HG02943 (cell line): ENCODE results near the gene AHRR.
"Not testable (repeated sequence)": the region's sequence is repeated elsewhere in the genome, so short reads cannot be mapped to it uniquely, and the experiment has no call there.

Experiments
- ATAC-seq: cut with Tn5 transposase; IDR thresholded peaks from one replicate; pipeline ENCODE4 v1.9.1; 2021; ENCODE audit warnings: mild to moderate bottlenecking, low read depth, moderate library complexity; ENCODE audit not compliant: unreplicated experiment

Gene AHRR

DNA sequence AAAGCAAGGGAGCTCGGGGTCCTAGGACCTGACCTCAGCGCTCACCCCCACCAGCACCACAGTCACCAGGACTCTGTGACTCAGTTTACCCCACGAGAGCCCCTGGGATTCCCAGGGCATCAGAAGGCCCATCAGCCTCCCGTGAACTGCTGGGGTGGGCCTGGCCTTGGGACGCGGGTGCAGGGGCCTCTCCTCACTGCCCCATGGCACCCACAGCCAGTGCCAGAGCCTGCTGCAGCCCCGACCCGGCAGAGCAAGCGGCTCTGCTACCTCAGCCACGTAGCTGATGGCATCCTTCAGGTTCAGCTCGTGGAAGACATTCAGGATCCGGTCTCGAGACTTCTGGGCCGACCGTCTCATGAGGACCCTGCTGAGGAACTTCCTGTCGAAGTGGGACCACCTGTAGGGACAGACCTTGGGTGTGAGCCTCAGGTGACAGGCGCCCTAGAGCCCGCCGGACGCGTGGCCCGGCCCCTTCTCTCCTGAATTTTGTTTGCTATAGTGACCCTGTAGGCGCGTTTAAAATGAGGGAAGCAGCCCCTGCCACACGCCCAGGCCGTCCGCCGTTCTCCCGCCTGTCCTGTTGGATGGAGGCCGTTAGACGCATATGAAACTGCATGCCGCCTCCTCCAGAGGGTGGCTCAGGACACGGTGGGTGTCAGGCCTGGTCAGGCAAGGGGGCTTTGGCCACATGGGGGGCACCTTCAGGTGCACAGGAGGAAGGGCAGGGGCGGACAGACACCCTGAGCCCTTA, 158.2 kb downstream of the AHRR start:
- ATAC-seq, result no peak

DNA sequence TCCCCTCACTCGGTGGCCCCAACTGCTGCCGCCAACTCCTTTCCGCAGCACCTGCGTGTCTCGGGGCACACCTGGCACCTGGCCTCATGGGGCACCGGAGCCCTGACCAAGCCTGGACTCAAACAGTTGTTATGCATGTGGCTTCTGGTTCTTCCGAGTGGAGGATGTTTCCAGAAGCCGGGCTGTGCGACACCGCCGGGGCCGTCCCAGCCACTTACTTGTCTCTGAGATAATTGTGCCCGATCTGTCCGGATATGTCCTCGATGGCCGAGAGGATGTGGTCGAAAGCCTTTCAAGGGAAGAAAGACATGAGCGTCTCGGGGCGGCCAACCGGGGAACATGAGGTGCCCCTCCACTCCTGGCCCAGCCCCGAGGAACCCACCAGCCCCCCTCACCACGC, 159.8 kb downstream of the AHRR start:
- no peak for ATAC-seq

DNA sequence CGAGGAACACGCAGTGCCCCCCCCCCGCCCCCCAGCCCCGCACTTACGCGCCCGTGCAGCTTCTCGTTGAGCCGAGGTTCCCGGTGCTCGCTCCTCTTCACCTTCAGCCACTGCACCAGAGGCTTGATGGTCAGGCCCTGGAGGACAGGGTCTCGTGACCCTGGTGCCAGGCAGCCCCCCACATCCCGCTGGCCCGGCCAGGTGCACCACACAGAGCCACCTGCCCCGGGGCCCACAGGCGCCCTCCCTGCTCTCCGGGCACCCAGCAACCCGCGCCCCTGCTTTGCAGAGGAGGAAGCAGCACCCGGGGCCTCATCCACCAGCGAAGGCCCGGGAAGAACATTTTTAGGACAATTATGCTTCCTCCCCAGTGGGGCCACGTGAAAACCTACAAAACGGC, 160.5 kb downstream of the AHRR start:
- ATAC-seq, result no peak

DNA sequence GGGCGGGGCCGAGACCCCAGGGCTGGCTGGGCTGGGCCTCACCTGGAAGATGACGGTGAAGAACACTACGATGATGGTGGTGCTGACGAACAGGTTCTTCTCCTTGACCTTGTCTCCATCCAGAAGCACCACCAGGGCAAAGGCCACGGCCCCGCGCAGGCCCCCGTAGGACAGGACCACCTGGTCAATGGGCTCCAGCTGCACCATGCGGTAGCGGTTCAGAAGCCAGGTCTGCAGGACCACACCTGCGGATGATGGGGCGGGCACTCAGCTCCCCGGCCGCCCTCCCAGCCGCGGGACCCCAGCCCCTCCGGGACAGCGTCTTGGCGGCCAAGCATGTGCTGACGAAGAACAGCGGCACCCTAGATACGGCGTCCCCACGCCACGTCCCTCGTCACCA, 161.0 kb downstream of the AHRR start:
- no peak for ATAC-seq

DNA sequence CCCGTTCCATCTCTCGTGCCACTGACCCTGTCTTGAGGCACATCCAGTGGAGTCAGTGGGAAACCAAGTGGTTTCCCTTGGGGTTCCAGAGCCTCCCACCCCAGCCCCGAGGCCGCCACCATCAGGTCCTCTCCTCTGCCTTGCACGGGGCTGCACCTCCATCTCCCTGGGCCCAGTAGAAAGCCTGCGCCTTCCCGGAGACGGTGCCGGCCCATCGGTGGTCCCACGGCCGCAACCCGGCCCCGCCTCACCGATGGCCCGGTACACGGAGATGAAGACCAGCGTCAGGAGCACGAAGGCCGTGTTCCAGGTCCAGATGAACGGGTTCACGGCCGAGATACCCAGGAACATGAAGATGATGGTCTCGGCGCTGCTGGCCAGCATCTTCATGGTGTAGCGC, 161.5 kb downstream of the AHRR start:
- ATAC-seq, result no peak

DNA sequence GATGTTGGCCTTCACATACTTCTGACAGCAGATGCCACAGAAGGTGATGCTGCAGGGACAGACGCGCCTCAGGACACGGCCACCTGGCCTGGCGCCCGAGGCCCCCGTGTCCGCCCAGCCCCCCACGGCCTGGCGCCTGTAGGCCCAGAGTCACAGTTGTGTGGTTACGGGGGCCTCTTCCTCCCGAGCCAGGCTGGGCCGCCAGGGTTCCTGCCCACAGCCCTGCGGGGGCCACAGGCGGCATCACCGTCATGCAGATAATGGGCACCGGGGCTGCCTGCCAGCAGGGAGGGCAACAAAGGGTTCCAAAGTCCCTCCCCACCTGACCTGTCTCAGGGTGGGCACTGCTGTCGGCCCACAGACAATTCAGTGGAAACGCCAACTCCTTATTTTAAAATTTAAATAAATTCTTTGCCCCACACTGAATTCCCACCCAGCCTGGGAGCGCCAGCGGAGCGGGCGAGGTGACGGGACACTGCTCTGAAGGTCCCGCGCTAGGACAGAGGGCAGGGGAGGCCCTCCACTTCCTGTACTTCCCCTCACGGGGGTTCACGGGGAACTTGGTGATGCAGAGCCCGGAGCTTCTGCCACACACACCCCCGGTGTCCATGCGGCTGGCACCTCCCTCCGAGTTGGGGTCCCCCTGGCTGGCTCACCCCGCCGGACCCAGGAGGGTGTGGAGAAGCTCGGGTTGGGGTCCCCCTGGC, 162.1 kb downstream of the AHRR start:
- no peak for ATAC-seq

DNA sequence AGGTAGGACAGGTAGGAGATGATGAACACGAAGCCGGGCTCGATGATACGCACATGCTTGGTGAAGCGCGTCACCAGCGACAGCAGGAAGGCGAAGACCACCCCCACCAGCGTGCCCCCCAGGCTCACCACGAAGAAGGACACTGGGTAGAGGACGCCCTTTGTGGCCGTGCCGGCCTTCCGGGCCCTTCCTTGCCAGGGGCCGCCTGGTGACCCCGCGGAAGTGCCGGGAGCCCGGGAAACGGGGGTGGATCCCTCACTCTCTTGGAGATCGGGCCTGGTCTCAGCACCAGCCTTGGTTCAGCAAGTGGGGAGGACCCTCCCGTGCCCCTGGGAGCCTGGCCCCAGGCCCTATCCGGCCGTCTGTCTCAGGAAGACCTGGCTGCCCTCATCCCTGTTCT, 163.0 kb downstream of the AHRR start:
- no peak for ATAC-seq

DNA sequence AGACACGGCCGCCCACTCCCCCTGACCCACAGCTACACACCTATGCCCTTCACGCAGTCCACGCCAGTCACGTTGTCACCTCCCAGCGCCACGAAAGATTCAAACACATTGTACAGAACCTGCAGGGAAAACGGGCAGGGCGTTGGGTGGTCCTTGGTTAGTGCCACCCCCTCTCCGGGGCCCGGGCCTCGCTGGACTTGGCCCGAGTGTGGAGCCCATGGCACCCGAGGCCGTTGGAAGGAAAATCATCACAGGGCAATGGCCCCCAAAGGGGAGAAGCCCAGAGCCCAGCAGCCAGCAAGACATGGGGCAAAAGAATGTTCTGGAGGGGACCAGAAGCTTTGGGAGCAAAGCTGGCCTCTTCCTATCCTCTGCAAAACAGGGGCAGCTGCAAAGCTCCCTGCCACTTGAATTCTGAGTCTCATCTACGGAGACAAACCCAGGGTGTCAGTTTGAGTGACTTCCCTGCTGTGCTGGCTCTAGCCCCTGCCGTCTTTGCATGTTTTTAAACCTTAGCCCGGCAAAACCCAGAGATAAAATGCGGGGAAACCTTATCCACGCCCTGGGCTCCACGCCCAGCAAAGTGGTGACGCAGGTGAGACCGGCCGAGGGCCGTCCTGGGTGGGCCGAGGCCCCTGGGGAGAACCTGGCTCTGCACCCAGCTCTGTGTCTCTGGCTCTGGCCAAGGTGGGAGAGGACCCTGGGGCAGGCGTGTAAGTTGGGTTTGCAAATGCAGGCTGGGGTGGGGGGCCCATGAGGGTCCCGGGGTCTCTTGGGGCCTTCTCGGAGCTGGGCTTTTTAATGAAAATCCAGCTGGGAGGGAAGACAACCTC, 163.8 kb downstream of the AHRR start:
- ATAC-seq, result no peak

DNA sequence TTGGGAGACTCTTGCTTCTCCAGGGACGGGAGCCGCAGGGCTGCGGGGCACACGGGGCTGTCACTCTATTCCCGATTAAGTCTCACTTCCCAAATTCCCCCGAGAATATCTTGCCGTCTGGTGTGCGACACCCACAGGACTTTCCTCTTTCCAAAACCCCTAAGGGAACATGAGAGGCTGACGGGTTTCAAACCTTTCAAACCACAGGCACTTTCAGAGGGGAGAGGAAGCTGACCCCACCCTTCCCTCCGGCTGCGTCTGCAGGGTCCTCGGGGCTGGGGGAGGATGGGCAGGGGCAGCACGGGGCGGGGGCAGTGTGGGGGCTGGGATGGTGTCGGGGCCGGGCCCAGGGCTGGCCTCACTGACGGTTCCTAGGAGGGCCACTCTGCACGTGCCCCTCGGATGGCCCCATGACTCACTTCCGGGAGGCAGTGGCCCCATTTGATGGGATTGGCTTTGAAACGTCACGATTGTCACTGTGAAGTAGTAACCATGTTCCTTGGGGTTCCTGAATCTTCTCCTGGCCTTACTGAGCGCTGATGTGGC, 164.5 kb downstream of the AHRR start:
- ATAC-seq, result no peak

DNA sequence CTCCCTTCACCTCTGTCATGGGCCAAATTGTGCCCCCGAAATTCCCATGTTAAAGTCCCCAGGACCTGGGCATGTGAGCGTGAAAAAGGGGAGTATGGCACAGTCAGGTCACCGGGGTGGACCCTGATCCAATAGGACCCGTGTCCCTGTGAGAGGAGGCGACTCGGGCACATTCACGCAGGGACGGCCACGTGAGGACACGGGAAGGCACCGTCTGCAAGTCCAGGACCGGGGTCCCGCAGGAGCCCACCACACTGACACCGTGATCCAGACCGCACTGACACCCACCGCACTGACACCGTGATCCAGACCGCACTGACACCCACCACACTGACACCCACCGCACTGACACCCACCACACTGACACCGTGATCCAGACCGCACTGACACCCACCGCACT, 165.1 kb downstream of the AHRR start:
- ATAC-seq, result not testable (repeated sequence)
